ENCODE results near the gene YWHAG. TPM values are rescaled to one million over a fixed set of nuclear protein-coding genes. Genes with fewer than 3 reads are reported as not detected.
"Not testable (repeated sequence)": the region's sequence is repeated elsewhere in the genome, so short reads cannot be mapped to it uniquely, and the experiment has no call there.

Gene YWHAG
- total RNA-seq, 4 donors from 2014 or later = 47.4 to 67.6 (median 65.8) TPM

DNA sequence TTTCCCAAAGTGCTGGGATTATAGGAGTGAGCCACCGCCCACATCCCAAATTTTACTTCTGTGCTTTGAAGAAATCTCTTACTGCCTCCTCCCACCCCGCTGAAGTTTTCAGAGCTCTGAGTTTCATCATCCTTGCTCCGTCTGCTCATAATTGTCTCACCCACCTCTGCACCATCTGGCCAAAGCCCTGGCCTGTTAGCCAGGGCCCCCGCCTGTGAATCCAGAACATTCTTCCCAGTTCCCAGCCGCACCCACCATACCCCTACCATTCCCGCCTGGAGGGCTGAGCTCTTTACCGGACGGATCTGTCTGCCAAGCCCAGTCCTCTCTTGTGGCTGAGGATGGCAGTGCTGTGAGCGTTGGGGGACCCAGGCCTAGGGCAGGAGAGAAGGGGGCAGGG is 36.2 kb upstream of the YWHAG start:
- Histone ChIP-seq H3K4me3 (no peak overlapping the region), H3K4me1 (peaks cover 27% of the 10 kb centered on the region), H3K9me3 (no peaks in the 10 kb centered on the region), H3K27ac (no peak overlapping the region), H3K27me3 (no peaks in the 10 kb centered on the region), H3K36me3 (no peaks in the 10 kb centered on the region)
- WGBS = 81% methylated on average over 9 of the region's 9 CpGs
- peak in 1 of 2 donors; percentile 67 for DNase-seq (ENCODE audit: low spot score in 2 of 2)
- TF ChIP-seq, protein P1, sequence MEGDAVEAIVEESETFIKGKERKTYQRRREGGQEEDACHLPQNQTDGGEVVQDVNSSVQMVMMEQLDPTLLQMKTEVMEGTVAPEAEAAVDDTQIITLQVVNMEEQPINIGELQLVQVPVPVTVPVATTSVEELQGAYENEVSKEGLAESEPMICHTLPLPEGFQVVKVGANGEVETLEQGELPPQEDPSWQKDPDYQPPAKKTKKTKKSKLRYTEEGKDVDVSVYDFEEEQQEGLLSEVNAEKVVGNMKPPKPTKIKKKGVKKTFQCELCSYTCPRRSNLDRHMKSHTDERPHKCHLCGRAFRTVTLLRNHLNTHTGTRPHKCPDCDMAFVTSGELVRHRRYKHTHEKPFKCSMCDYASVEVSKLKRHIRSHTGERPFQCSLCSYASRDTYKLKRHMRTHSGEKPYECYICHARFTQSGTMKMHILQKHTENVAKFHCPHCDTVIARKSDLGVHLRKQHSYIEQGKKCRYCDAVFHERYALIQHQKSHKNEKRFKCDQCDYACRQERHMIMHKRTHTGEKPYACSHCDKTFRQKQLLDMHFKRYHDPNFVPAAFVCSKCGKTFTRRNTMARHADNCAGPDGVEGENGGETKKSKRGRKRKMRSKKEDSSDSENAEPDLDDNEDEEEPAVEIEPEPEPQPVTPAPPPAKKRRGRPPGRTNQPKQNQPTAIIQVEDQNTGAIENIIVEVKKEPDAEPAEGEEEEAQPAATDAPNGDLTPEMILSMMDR (IDR thresholded peaks at IDR 0.05) = no peak

DNA sequence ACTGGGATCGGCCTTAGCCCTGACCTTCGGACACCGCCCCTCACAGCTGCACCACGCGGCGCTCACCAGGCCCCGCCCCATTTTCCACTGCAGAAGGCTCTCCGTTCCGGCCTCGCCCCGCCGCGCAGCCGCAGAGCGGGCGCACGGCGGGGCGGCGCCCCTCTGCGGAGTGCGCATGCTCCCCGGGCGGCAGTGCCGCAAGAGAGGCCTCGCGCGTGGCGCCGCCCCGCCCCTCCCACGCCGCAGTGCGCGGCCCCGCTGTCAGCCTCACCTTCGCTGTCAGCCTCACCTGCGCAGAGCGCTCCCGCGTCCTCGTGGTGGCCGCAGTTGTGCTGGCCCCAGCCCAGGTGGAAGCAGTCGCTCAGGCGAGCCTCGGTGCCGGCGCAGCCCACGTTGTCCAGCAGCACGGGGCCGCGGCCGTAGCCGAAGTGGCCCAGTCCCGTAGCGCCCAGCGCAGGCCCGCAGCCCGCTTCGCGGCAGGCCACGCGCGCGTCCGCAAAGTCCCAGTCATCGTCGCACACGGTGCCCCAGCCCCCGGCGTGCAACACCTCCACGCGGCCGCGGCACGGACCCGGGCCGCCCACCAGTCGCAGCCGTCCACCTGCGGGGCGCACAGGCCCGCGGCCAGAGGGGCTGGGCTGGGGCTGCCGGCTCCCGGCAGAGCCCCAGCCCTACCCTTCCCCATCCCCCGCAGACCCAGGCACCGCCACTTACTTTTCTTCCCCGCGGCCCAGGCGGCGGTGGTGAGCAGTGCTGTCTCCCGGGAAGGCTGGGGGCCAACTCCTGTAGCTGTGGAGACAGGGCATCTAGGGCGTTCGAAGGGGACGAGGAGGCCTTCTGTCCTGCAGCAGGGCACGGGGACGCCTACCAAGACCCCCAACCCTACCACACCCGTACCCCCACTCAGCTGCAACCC is 34.6 kb upstream of the YWHAG start:
- TF ChIP-seq EP300 (IDR thresholded peaks at IDR 0.05) (no peak), POLR2A (IDR thresholded peaks at IDR 0.05) (peak in 1 of 2 donors; percentile 65), POLR2AphosphoS5 (IDR thresholded peaks at IDR 0.05) (peak in 2 of 3 donors; percentile 25 to 83)
- Histone ChIP-seq H3K4me1 (peaks cover 35% of the 10 kb centered on the region), H3K27ac (peak overlapping the region; percentile 93), H3K9me3 (no peaks in the 10 kb centered on the region), H3K36me3 (no peaks in the 10 kb centered on the region), H3K27me3 (no peaks in the 10 kb centered on the region), H3K4me3 (peak overlapping the region; percentile 82)
- WGBS = 1% methylated on average over 31 of the region's 99 CpGs
- peak; percentile 95 for DNase-seq (ENCODE audit: low spot score in 2 of 2)

DNA sequence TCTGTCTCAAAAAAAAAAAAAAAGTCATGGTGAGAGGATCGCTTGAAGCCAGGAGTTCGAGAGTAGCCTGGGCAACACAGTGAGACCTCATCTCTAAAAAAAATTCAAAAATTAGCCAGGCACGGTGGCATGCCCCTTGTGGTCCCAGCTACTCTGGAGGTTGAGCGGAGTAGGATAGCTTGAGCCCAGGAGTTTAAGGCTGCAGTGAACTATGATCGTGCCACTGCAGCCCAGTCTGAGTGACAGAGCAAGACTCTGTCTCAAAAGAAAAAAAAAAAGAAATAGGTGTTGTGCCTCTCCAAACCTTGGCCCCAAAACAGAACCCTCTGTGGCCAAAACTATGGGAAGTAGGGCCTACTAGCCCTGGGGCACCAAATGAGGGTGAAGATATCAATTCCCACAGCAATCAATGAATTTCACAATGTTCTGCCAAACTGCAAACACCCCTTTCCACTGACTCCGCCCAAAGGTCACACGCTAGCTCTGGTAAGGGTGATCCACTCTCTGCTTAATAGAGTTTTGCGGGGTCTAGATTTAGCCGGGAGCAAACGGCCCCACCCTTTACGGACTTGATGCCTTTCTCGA is 33.8 kb upstream of the YWHAG start:
- DNase-seq (ENCODE audit: low spot score in 2 of 2) = no peak
- Histone ChIP-seq H3K36me3 (no peaks in the 10 kb centered on the region), H3K4me3 (peak overlapping the region; percentile 82), H3K4me1 (peaks cover 32% of the 10 kb centered on the region), H3K27me3 (no peaks in the 10 kb centered on the region), H3K27ac (peak overlapping the region; percentile 93), H3K9me3 (no peaks in the 10 kb centered on the region)
- TF ChIP-seq POLR2AphosphoS5 (IDR thresholded peaks at IDR 0.05) = peak in 1 of 3 donors; percentile 15
- no peak for TF ChIP-seq EP300 (IDR thresholded peaks at IDR 0.05)
- WGBS = 49% methylated on average over 8 of the region's 12 CpGs

DNA sequence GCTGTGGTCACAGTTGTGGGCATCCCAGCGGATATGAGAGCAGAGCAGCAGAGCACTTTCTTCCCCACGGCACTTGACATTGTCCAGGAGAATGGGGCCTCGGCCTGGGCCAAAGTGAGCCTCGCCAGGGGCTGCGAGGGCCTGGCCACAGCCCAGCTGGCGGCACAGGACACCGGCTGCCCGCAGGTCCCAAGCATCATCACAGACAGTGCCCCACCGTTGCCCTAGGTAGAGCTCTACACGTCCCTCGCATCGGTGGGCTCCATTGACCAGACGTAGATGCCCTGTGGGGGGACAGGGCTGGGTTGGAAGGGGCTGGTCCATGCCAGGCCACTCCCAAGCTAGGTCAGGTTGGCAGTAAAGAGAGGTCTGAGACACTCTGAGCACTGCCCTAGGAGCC is 31.3 kb upstream of the YWHAG start:
- Histone ChIP-seq H3K27ac (no peak overlapping the region), H3K4me3 (no peak overlapping the region), H3K27me3 (no peaks in the 10 kb centered on the region), H3K9me3 (no peaks in the 10 kb centered on the region), H3K36me3 (no peaks in the 10 kb centered on the region), H3K4me1 (peaks cover 23% of the 10 kb centered on the region)
- TF ChIP-seq EP300 (IDR thresholded peaks at IDR 0.05) (no peak), POLR2A (IDR thresholded peaks at IDR 0.05) (no peak), POLR2AphosphoS5 (IDR thresholded peaks at IDR 0.05) (no peak)
- TF ChIP-seq, protein P1 (IDR thresholded peaks at IDR 0.05) = no peak
- WGBS = 100% methylated on average over 2 of the region's 13 CpGs
- DNase-seq (ENCODE audit: low spot score in 2 of 2) = no peak

DNA sequence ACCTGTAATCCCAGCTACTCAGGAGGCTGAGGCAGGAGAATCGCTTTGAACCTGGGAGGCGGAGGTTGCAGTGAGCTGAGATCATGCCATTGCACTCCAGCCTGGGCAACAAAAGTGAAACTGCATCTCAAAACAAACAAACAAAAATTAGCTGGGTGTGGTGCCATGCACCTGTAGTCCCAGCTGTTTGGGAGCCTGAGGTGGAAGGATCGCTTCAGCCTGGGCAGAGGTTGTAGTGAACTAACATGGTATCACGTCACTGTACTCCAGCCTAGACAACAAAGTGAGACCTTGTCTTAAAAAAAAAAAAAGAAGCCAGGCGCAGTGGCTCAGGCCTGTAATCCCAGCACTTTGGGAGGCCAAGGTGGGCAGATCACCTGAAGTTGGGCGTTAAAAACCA is 29.0 kb upstream of the YWHAG start:
- DNase-seq (ENCODE audit: low spot score in 2 of 2); H3K27ac ChIP-seq; H3K9me3 ChIP-seq; H3K27me3 ChIP-seq; H3K4me3 ChIP-seq; H3K36me3 ChIP-seq: not testable (repeated sequence)
- 91% methylated on average over 6 of the region's 6 CpGs for WGBS
- H3K4me1 ChIP-seq = peaks cover 13% of the 10 kb centered on the region

DNA sequence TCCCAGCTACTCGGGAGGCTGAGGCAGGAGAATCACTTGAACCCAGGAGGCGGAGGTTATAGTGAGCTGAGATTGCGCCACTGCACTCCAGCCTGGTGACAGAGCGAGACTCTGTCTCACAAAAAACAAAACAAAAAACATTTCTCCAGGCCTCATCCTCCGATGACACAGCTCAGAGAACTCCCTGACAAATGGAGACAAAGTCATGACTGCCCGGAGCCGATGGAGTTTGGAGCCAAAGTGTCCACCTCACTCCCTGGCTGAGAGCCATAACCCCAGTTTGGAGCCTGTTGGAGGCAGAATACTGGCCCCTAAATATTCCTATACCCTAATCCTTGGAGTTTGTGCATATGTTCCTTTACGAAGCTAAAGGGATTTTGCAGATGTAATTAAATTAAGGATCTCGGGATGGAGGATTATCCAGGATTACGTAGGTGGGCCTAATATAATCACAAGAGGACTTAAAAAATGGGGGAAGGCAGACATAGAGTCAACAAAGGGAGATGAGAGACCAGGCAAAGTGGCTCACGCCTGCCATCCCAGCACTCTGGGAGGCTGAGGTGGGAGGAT is 28.0 kb upstream of the YWHAG start:
- H3K27me3 ChIP-seq = no peaks in the 10 kb centered on the region
- no peak for DNase-seq (ENCODE audit: low spot score in 2 of 2)
- H3K4me3 ChIP-seq = no peak overlapping the region
- H3K36me3 ChIP-seq = no peaks in the 10 kb centered on the region
- H3K9me3 ChIP-seq = no peaks in the 10 kb centered on the region
- no peak for TF ChIP-seq EP300 (IDR thresholded peaks at IDR 0.05)
- no peak for TF ChIP-seq POLR2AphosphoS5 (IDR thresholded peaks at IDR 0.05)
- TF ChIP-seq, protein P1 (IDR thresholded peaks at IDR 0.05) = no peak
- TF ChIP-seq POLR2A (IDR thresholded peaks at IDR 0.05) = no peak
- no peak overlapping the region for H3K27ac ChIP-seq
- H3K4me1 ChIP-seq = peaks cover 8% of the 10 kb centered on the region
- 81% methylated on average over 11 of the region's 11 CpGs for WGBS
